ENCODE measurements around the gene TNFRSF8.

- TF ChIP-seq CTCF (conservative IDR thresholded peaks at IDR 0.05 in 1 of 2, IDR thresholded peaks at IDR 0.05 in 1 of 2; ENCODE audit: low read depth in 1 of 2, low read length in 2 of 2) = no peak
- TF ChIP-seq EZH2 (IDR thresholded peaks at IDR 0.05; ENCODE audit: low read length, missing control alignments) = no peak
Observed at GRCh38 chr1:12113433-12114339, 50.6 kb downstream of the TNFRSF8 start.
